Colonic mucosa (tissue), 4 donors: ENCODE measurements around the gene ANKRD9. TPM values are rescaled to one million over a fixed set of nuclear protein-coding genes. Genes with fewer than 3 reads are reported as not detected.
A peak's percentile ranks its signal among the peaks of the same experiment; 100 is the strongest.

Experiments
- DNase-seq: peaks from one replicate; pipeline ENCODE4 v3.0.0-alpha.2; 2020
- H3K27ac ChIP-seq: fragments of 200-600 bp; one replicate; pipeline ENCODE4 v1.8.0; 2021
- H3K27me3 ChIP-seq: fragments of 200-600 bp; one replicate; pipeline ENCODE4 v1.8.0; 2021
- H3K36me3 ChIP-seq: fragments of 200-600 bp; one replicate; pipeline ENCODE4 v1.8.0; 2021
- H3K4me1 ChIP-seq: fragments of 200-600 bp; one replicate; pipeline ENCODE4 v1.8.0; 2021; ENCODE audit warnings: mild to moderate bottlenecking
- H3K4me3 ChIP-seq: fragments of 200-600 bp; one replicate; pipeline ENCODE4 v1.8.0; 2021
- H3K9ac ChIP-seq, 2 donors: one replicate each; pipeline ENCODE4 v1.7.0; 2013; ENCODE audit warnings: control low read depth in 2 of 2, low read depth in 2 of 2, low read length in 2 of 2
- H3K9me3 ChIP-seq: fragments of 200-600 bp; one replicate; pipeline ENCODE4 v1.8.0; 2021
- CTCF ChIP-seq: fragments of 200-600 bp; IDR thresholded peaks from one replicate; pipeline ENCODE4 v1.8.0; 2022; ENCODE audit warnings: antibody characterized with exemption, mild to moderate bottlenecking
- intact Hi-C: fragments of 100-400 bp; cut with DNase I; formaldehyde crosslinking; loops from one replicate; pipeline ENCODE4 v1.14.1; 2022
- total RNA-seq, 2 donors: library from RNA; stranded (reverse); fragmentation: NEBNext Ultra II Directional in 1 of 2; extraction: Animal tissue kit (Norgen Biotek cat#: 25700) in 1 of 2; gene quantifications; one replicate each; pipeline ENCODE4 v1.2.1, GENCODE V29; 2021
- donor health status: healthy.
- donor health status: DM: no; HTN: no; CAD: no.
- donor health status: DM: no; HTN: no; CAD: no.

Gene ANKRD9
- total RNA-seq, 2 donors from 2014 or later, result 107 to 115 TPM

- TF ChIP-seq CTCF, result no peak
- no peak overlapping the region for H3K4me3 ChIP-seq
- H3K4me1 ChIP-seq, result peaks cover 7% of the 10 kb centered on the region
Measured at GRCh38 chr14:102469261-102469660, 40.3 kb downstream of the ANKRD9 start.

DNA sequence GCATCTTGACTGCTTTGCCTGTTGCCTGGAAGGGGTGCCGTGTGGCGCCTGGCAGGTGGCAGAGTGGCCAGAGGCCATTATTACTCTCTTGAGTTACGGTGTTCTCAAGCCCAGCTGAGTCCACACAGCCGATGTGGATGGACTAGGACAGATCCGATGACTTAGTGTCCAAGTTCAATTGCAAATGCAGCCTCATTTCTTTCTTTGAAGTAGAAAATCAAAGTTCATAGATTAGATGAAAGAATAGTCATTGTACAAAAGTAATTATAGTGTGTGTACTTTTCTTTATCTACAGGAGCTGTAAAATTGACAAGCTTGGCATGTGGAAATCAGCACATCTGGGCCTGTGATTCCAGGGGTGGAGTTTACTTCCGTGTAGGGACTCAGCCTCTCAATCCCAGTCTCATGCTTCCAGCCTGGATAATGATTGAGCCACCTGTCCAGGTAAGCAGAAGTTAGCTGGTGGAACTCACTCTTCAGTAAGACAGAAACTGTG is 44.7 kb downstream of the ANKRD9 start:
- H3K27ac ChIP-seq, result peak overlapping the region; percentile 76
- DNase-seq, result peak; percentile 87
- H3K27me3 ChIP-seq, result no peaks in the 10 kb centered on the region
- intact Hi-C loops, result no loop called here
- H3K36me3 ChIP-seq, result no peaks in the 10 kb centered on the region
- H3K9ac ChIP-seq, result peak overlapping the region in 1 of 2 donors; percentile 46
- H3K4me1 ChIP-seq, result peaks cover 4% of the 10 kb centered on the region
- H3K4me3 ChIP-seq, result no peak overlapping the region
- no peaks in the 10 kb centered on the region for H3K9me3 ChIP-seq
- no peak for TF ChIP-seq CTCF

More at GRCh38 chr14:102469261-102469660, 40.3 kb downstream of the ANKRD9 start:
- Histone ChIP-seq H3K27me3 (no peaks in the 10 kb centered on the region), H3K9me3 (no peaks in the 10 kb centered on the region), H3K9ac (no peak overlapping the region), H3K36me3 (no peaks in the 10 kb centered on the region), H3K27ac (no peak overlapping the region)
- intact Hi-C loops, result no loop called here
- no peak for DNase-seq

- H3K27me3 ChIP-seq, result no peaks in the 10 kb centered on the region
- no peak for TF ChIP-seq CTCF
- no peaks in the 10 kb centered on the region for H3K9me3 ChIP-seq
- DNase-seq, result no peak
- peak overlapping the region; percentile 76 for H3K27ac ChIP-seq
- no peaks in the 10 kb centered on the region for H3K36me3 ChIP-seq
- H3K9ac ChIP-seq, result no peak overlapping the region
- no peak overlapping the region for H3K4me3 ChIP-seq
- peaks cover 4% of the 10 kb centered on the region for H3K4me1 ChIP-seq
- intact Hi-C loops, result no loop called here
Measured at GRCh38 chr14:102464006-102464405, 45.6 kb downstream of the ANKRD9 start.

DNA sequence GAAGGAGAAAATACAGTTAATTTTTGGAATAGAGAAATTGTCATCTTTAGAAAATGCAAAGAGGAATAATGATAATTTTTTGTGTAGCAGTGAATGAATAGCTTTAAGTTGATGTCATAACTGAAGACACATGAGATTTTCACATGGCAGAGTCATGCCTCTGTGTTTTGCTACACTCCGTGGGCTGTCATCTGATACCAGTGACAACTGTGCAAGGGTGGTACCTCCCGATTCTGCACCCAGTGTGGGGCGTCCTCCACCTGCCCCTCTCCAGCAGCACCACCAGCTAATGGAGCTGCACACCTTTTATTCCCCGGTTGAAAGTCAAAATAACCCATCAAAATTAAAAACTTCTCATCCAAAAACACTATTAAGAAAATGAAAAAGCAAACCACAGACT is 47.2 kb downstream of the ANKRD9 start:
- Histone ChIP-seq H3K27ac (no peak overlapping the region), H3K9ac (no peak overlapping the region), H3K4me3 (no peak overlapping the region), H3K27me3 (no peaks in the 10 kb centered on the region), H3K4me1 (peaks cover 4% of the 10 kb centered on the region), H3K36me3 (no peaks in the 10 kb centered on the region), H3K9me3 (no peaks in the 10 kb centered on the region)
- DNase-seq, result no peak
- intact Hi-C loops, result no loop called here
- no peak for TF ChIP-seq CTCF

DNA sequence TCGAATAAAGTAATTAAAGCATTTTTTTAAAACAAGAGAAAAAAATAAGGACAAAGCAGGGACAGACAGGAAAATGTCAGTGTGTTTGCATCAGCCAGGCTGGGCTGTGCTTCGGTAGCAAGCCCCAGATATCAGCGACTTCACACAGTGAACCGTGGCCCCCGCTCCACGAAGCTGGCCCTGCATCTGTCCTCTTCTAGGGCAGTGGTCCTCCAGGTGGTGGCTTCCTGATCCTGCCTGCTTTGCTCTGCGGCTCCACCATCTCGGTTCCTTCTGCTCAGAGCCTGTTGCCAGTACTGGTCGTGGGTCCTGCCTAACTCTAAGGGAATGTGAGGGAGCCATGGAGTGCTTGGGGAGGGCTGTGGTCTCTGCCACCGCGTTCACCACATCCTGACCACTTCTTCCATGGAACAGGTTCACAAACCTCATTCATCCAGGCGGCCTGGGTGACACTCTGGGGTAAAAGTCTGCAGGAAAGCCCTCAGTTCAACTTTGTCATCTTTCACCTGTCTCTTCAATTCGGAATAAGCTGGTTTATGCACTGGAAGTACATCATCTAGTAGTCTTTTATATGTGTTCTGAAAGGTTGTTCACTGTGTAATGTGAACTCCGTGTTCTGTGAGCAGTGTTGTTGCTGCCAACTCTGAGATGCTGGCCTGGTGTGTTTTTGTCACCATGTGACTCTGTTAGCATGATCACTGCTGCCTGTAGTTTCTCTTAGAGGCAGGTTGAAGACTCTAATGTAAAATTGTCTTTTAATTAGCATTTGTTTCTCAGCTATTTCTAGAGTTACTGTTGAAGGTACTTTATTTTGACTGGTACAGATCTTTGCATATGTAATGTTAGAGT is 47.9 kb downstream of the ANKRD9 start:
- Histone ChIP-seq H3K4me1 (peaks cover 4% of the 10 kb centered on the region), H3K27ac (no peak overlapping the region), H3K9me3 (no peaks in the 10 kb centered on the region), H3K4me3 (no peak overlapping the region), H3K27me3 (no peaks in the 10 kb centered on the region), H3K36me3 (no peaks in the 10 kb centered on the region), H3K9ac (no peak overlapping the region)
- DNase-seq, result no peak
- no peak for TF ChIP-seq CTCF
- intact Hi-C loops, result no loop called here
